Smooth muscle cell (in vitro differentiated cells): Measurements from ENCODE around the gene NUP50. TPM values are rescaled to one million over a fixed set of nuclear protein-coding genes. Genes with fewer than 3 reads are reported as not detected.

Experiments
- DNase-seq: peaks from one replicate; lab custom pipeline; 2025; ENCODE audit not compliant: unreplicated experiment; lab: John Stamatoyannopoulos, UW
- H2AFZ ChIP-seq: fragments of 200-600 bp; sonication (generic); 2 replicates; pipeline ENCODE4 v1.6.0; 2016; ENCODE audit warnings: antibody characterized with exemption, low read depth, mild to moderate bottlenecking
- H3F3A ChIP-seq: fragments of 200-600 bp; sonication (generic); 2 replicates; pipeline ENCODE4 v1.6.0; 2017; ENCODE audit warnings: antibody characterized with exemption, low read depth
- H3K27ac ChIP-seq: fragments of 200-600 bp; sonication (generic); 2 replicates; pipeline ENCODE4 v1.5.1; 2016; ENCODE audit warnings: low read depth, mild to moderate bottlenecking
- H3K27me3 ChIP-seq: fragments of 200-600 bp; sonication (generic); 2 replicates; pipeline ENCODE4 v1.6.1; 2016; ENCODE audit warnings: low read depth, mild to moderate bottlenecking
- H3K36me3 ChIP-seq: fragments of 200-600 bp; sonication (generic); 2 replicates; pipeline ENCODE4 v1.5.1; 2016; ENCODE audit warnings: low read depth
- H3K4me1 ChIP-seq: fragments of 200-600 bp; sonication (generic); 2 replicates; pipeline ENCODE4 v1.5.1; 2016; ENCODE audit warnings: low read depth
- H3K4me2 ChIP-seq: fragments of 200-600 bp; sonication (generic); 2 replicates; pipeline ENCODE4 v1.6.0; 2016; ENCODE audit warnings: mild to moderate bottlenecking
- H3K4me3 ChIP-seq: fragments of 200-600 bp; sonication (generic); 2 replicates; pipeline ENCODE4 v1.5.1; 2016; ENCODE audit warnings: mild to moderate bottlenecking
- H3K79me2 ChIP-seq: fragments of 200-600 bp; sonication (generic); 2 replicates; pipeline ENCODE4 v1.6.0; 2016; ENCODE audit warnings: low read depth, mild to moderate bottlenecking
- H3K9ac ChIP-seq: fragments of 200-600 bp; sonication (generic); 2 replicates; pipeline ENCODE4 v1.6.0; 2016; ENCODE audit warnings: low read depth
- H3K9me3 ChIP-seq: fragments of 200-600 bp; sonication (generic); replicated peaks from 2 replicates; pipeline ENCODE4 v1.5.1; 2016; ENCODE audit warnings: low read depth
- H4K20me1 ChIP-seq: fragments of 200-600 bp; sonication (generic); 2 replicates; pipeline ENCODE4 v1.6.0; 2016; ENCODE audit warnings: low read depth
- CTCF ChIP-seq: fragments of 200-600 bp; sonication (generic); IDR thresholded peaks from 2 replicates; pipeline ENCODE4 v1.5.1; 2017; ENCODE audit warnings: borderline replicate concordance, mild to moderate bottlenecking, antibody characterized with exemption; ENCODE audit not compliant: insufficient read depth, poor library complexity, severe bottlenecking
- WGBS: methylation state at CpG from one replicate; pipeline ENCODE4 v1.1.7; 2016; ENCODE audit warnings: low lambda C conversion rate; 5-methylcytosine and 5-hydroxymethylcytosine counted together
- polyA plus RNA-seq: library from polyadenylated mRNA; unstranded; fragments of >200 nt; fragmentation: Nextera tagmentation; extraction: Ambion mirVana; gene quantifications from 2 replicates; pipeline ENCODE4 v1.2.1, GENCODE V29; 2016
- total RNA-seq: library from RNA; depleted of rRNA; stranded (reverse); fragments of >200 nt; gene quantifications from 2 replicates; pipeline ENCODE4 v1.2.3, GENCODE V29; 2014

The NUP50 gene
- total and polyA plus RNA-seq, 2 experiments from 2014 or later: 18.6 to 21.0 TPM

- H3K27ac ChIP-seq: no peak overlapping the region
- H3K4me3 ChIP-seq: no peak overlapping the region
- no peak overlapping the region for H2AFZ ChIP-seq
- H3K79me2 ChIP-seq: peaks cover 53% of the 10 kb centered on the region
- 91% methylated on average over 9 of the region's 9 CpGs for WGBS
- H4K20me1 ChIP-seq: peaks cover 62% of the 10 kb centered on the region
- H3K9ac ChIP-seq: no peak overlapping the region
- no peak for DNase-seq
- no peak for TF ChIP-seq CTCF
- H3K36me3 ChIP-seq: peaks cover 13% of the 10 kb centered on the region
- no peaks in the 10 kb centered on the region for H3K4me1 ChIP-seq
- H3K27me3 ChIP-seq: no peaks in the 10 kb centered on the region
- H3F3A ChIP-seq: no peaks in the 10 kb centered on the region
- no peaks in the 10 kb centered on the region for H3K9me3 ChIP-seq
- H3K4me2 ChIP-seq: no peak overlapping the region
Observed at GRCh38 chr22:45179276-45180049, 15.7 kb downstream of the NUP50 start.

- Histone ChIP-seq H3K9ac (no peak overlapping the region), H3K79me2 (peaks cover 46% of the 10 kb centered on the region), H3K4me1 (no peaks in the 10 kb centered on the region), H3K9me3 (no peaks in the 10 kb centered on the region), H3K4me3 (no peak overlapping the region), H4K20me1 (peaks cover 54% of the 10 kb centered on the region), H3F3A (no peaks in the 10 kb centered on the region), H3K36me3 (peaks cover 7% of the 10 kb centered on the region), H2AFZ (no peak overlapping the region), H3K27ac (no peak overlapping the region), H3K4me2 (no peak overlapping the region), H3K27me3 (no peaks in the 10 kb centered on the region)
- no peak for TF ChIP-seq CTCF
- 87% methylated on average over 14 of the region's 14 CpGs for WGBS
- DNase-seq: no peak
Observed at GRCh38 chr22:45180146-45180679, 16.5 kb downstream of the NUP50 start.

- Histone ChIP-seq H3K4me1 (no peaks in the 10 kb centered on the region), H3F3A (no peaks in the 10 kb centered on the region), H2AFZ (no peak overlapping the region), H3K9me3 (no peaks in the 10 kb centered on the region), H3K4me3 (no peak overlapping the region), H3K9ac (no peak overlapping the region), H4K20me1 (peaks cover 47% of the 10 kb centered on the region), H3K79me2 (peaks cover 37% of the 10 kb centered on the region), H3K4me2 (no peak overlapping the region), H3K27ac (no peak overlapping the region), H3K36me3 (peaks cover 3% of the 10 kb centered on the region), H3K27me3 (no peaks in the 10 kb centered on the region)
- 98% methylated on average over 4 of the region's 4 CpGs for WGBS
- DNase-seq: no peak
- no peak for TF ChIP-seq CTCF
Observed at GRCh38 chr22:45181240-45181639, 17.5 kb downstream of the NUP50 start.

- Histone ChIP-seq H3K4me1 (no peaks in the 10 kb centered on the region), H2AFZ (no peak overlapping the region), H3K9ac (no peak overlapping the region), H3F3A (no peaks in the 10 kb centered on the region), H3K4me2 (no peak overlapping the region), H3K27me3 (no peaks in the 10 kb centered on the region), H3K79me2 (peaks cover 33% of the 10 kb centered on the region), H3K9me3 (no peaks in the 10 kb centered on the region), H3K27ac (no peak overlapping the region), H3K4me3 (no peak overlapping the region), H3K36me3 (no peaks in the 10 kb centered on the region), H4K20me1 (peaks cover 44% of the 10 kb centered on the region)
- DNase-seq: no peak
- TF ChIP-seq CTCF: no peak
- WGBS: 97% methylated on average over 2 of the region's 2 CpGs
Observed at GRCh38 chr22:45181766-45182165, 18.0 kb downstream of the NUP50 start.
